KMS-11 (cell line): ENCODE measurements around the gene UNC79.

ENCODE experiments used
- H2AFZ ChIP-seq: fragments of 200-600 bp; sonication (generic); 2 replicates; pipeline ENCODE4 v1.6.1; 2016; ENCODE audit warnings: antibody characterized with exemption, mixed run types, low read depth
- H3K27ac ChIP-seq: fragments of 200-600 bp; sonication (generic); 2 replicates; pipeline ENCODE4 v1.6.1; 2016; ENCODE audit warnings: mild to moderate bottlenecking, mixed run types
- H3K27me3 ChIP-seq: fragments of 200-600 bp; sonication (generic); 2 replicates; pipeline ENCODE4 v1.6.1; 2017; ENCODE audit warnings: mild to moderate bottlenecking, low read depth, mixed run types, moderate library complexity; ENCODE audit not compliant: insufficient read depth
- H3K36me3 ChIP-seq: fragments of 200-600 bp; sonication (generic); 2 replicates; pipeline ENCODE4 v1.6.1; 2017; ENCODE audit warnings: mild to moderate bottlenecking, mixed run types; ENCODE audit not compliant: insufficient read depth
- H3K4me1 ChIP-seq: fragments of 200-600 bp; sonication (generic); 2 replicates; pipeline ENCODE4 v1.6.1; 2016; ENCODE audit warnings: mild to moderate bottlenecking, low read depth, mixed run types; ENCODE audit not compliant: poor library complexity, severe bottlenecking
- H3K4me2 ChIP-seq: fragments of 200-600 bp; sonication (generic); 2 replicates; pipeline ENCODE4 v1.7.0; 2016; ENCODE audit warnings: mild to moderate bottlenecking, mixed run types
- H3K4me3 ChIP-seq: fragments of 200-600 bp; sonication (generic); IDR thresholded peaks from 2 replicates; pipeline ENCODE4 v1.6.1; 2017; ENCODE audit warnings: low read depth, low read length, mixed read lengths; ENCODE audit not compliant: insufficient read depth
- H3K79me2 ChIP-seq: fragments of 200-600 bp; sonication (generic); 2 replicates; pipeline ENCODE4 v1.6.1; 2016; ENCODE audit warnings: low read depth, mixed run types; ENCODE audit not compliant: insufficient read depth
- H3K9ac ChIP-seq: fragments of 200-600 bp; sonication (generic); 2 replicates; pipeline ENCODE4 v1.6.1; 2016; ENCODE audit warnings: mild to moderate bottlenecking, mixed run types
- H4K20me1 ChIP-seq: fragments of 200-600 bp; sonication (generic); 2 replicates; pipeline ENCODE4 v1.6.1; 2016; ENCODE audit warnings: mild to moderate bottlenecking, mixed run types; ENCODE audit not compliant: insufficient read depth
- CTCF ChIP-seq: fragments of 200-600 bp; sonication (generic); conservative IDR thresholded peaks from 2 replicates; pipeline ENCODE4 v1.6.1; 2017; ENCODE audit warnings: low read depth, mild to moderate bottlenecking, antibody characterized with exemption, low read length, moderate library complexity, mixed read lengths

UNC79 gene

GRCh38 chr14:93686268-93686667 is 255.5 kb downstream of the UNC79 start:
- no peaks in the 10 kb centered on the region for H3K36me3 ChIP-seq
- H3K9ac ChIP-seq = no peak overlapping the region
- no peaks in the 10 kb centered on the region for H3K79me2 ChIP-seq
- no peaks in the 10 kb centered on the region for H3K4me1 ChIP-seq
- no peak overlapping the region for H3K4me2 ChIP-seq
- H2AFZ ChIP-seq = no peak overlapping the region
- no peak overlapping the region for H3K4me3 ChIP-seq
- no peaks in the 10 kb centered on the region for H3K27me3 ChIP-seq
- no peaks in the 10 kb centered on the region for H4K20me1 ChIP-seq
- no peak overlapping the region for H3K27ac ChIP-seq
- no peak for TF ChIP-seq CTCF

DNA sequence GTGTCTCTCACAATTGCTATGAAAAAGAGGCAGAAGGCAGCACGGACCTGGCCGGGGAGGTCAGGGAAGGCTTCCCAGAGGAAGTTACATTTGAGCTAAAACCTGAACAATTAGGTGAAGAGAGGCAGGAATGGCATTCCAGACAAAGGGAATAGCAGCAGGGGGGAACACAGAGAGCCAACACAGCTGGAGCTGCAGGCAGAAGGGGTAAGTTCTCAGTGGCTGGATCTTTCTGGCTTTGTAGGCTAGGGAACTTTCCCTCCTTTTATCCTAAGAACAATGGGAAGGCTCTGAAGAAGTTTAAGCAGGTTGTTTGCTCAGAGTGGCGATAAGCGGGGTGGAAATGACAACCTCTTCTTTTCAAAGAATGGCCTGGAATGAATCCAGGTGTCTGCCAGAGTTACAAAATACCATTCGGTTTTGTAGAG is 257.5 kb downstream of the UNC79 start:
- Histone ChIP-seq H3K4me3 (no peak overlapping the region), H3K9ac (no peak overlapping the region), H3K79me2 (no peaks in the 10 kb centered on the region), H2AFZ (no peak overlapping the region), H3K4me1 (no peaks in the 10 kb centered on the region), H3K4me2 (no peak overlapping the region), H3K27ac (no peak overlapping the region), H3K27me3 (no peaks in the 10 kb centered on the region), H4K20me1 (no peaks in the 10 kb centered on the region), H3K36me3 (no peaks in the 10 kb centered on the region)
- no peak for TF ChIP-seq CTCF

GRCh38 chr14:93688820-93689219 is 258.1 kb downstream of the UNC79 start:
- no peak for TF ChIP-seq CTCF
- Histone ChIP-seq H3K4me1 (no peaks in the 10 kb centered on the region), H2AFZ (no peak overlapping the region), H4K20me1 (no peaks in the 10 kb centered on the region), H3K27me3 (no peaks in the 10 kb centered on the region), H3K79me2 (no peaks in the 10 kb centered on the region), H3K36me3 (no peaks in the 10 kb centered on the region), H3K4me2 (no peak overlapping the region), H3K9ac (no peak overlapping the region), H3K4me3 (no peak overlapping the region), H3K27ac (no peak overlapping the region)

DNA sequence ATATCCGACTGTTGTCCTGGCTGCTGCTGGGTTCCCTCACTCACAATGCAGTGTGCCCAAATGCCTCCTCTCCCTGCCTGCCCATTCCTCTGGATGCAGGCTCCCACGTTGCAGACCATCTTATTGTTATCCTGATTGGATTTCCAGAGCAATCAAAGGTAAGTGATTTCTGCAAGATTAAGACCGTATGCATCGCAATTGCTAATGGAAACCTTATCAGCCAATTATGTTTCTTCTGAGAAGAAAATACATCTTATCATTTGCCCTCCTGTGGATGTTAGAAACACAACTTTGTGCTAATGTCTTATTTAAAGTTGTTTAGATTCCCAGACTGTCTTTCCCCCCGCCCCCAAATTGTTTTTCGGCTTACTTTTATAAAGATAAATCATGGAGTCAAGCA is 259.4 kb downstream of the UNC79 start:
- TF ChIP-seq CTCF = no peak
- H3K36me3 ChIP-seq = no peaks in the 10 kb centered on the region
- H3K9ac ChIP-seq = no peak overlapping the region
- H3K4me2 ChIP-seq = no peak overlapping the region
- no peaks in the 10 kb centered on the region for H4K20me1 ChIP-seq
- H3K27me3 ChIP-seq = no peaks in the 10 kb centered on the region
- no peaks in the 10 kb centered on the region for H3K4me1 ChIP-seq
- no peaks in the 10 kb centered on the region for H3K79me2 ChIP-seq
- no peak overlapping the region for H2AFZ ChIP-seq
- no peak overlapping the region for H3K4me3 ChIP-seq
- H3K27ac ChIP-seq = no peak overlapping the region
